HG02852 (cell line): ENCODE measurements around the gene RAB3D.

Source experiments
- ATAC-seq: cut with Tn5 transposase; IDR thresholded peaks from one replicate; pipeline ENCODE4 v1.9.1; 2021; ENCODE audit warnings: mild to moderate bottlenecking, moderate library complexity; ENCODE audit not compliant: unreplicated experiment

RAB3D gene

DNA sequence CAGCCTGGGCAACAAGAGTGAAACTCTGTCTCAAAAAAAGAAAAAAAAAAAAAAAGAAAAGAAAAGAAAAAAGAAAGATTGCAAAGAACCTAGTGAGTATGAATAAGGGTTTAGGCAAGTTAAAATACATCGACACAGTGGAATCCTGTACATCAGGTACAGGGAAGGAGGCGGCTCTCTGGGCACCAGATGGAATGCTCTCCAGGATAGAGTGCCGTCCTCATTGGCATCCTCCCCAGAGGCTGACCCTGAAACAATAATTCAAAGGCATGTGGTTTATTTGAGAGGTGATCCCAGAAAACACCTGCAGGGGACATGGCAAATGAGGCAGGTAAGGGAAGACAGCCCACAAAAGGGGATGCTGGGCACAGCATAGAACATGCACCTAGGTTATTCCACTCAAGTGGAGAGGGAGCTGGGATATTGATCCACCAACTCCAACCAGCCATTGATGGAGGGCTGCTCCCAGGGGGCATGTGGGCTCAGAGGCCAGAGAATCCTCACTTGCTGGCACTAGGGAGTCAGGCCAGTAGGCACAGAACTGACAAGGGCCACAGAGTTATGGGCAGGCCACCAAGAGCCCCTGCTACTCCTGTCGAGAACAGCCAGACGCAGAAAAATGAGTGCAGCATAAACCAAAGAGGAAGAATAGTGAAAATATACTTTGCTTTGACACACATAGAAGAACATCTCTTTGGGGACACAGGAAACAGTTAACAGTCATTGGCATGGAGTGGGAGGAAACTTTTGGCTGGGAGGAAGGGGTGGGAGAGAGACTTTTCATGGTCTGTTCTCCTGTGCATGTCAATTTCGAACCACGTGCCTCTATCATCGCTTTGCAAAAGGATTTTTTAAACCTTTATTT, 39.3 kb downstream of the RAB3D start:
- no peak for ATAC-seq

- ATAC-seq: no peak
Measured at GRCh38 chr19:11296264-11296663, 43.2 kb downstream of the RAB3D start.

DNA sequence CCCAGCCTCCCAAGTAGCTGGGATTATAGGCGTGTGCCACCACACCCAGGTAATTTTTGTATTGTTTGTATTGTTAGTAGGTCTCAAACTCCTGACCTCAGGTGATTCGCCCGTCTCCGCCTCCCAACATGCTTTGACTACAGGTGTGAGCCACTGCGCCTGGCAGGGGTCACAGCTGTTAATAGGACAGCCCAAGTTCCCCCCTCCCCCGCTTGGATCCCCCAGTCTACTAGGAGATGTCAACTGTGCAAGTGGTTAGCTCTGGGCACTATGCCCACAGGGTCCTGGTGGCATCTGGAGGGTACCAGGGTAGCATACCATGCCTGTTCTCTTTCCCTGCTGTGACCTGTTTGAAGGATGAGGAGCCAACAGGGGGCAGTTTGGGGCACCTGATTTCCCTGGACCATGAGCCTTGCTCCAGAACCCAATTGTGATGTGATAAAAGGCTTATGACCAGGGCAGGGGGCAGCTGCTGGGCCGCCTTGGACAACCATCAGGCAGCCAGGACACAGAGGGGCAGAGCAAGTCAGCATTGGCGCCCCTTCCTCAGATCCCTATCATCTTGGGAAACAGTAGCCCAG, 43.7 kb downstream of the RAB3D start, which contains the start of gene TSPAN16:
TSS of gene TSPAN16 (plus strand) at position 496 of the 581 bp plus-strand sequence. CDS start 138 bp downstream, outside the sequence.
- ATAC-seq: no peak

GRCh38 chr19:11295180-11295579, 44.3 kb downstream of the RAB3D start:
- no peak for ATAC-seq

GRCh38 chr19:11293433-11294389, 45.7 kb downstream of the RAB3D start:
- ATAC-seq: no peak

DNA sequence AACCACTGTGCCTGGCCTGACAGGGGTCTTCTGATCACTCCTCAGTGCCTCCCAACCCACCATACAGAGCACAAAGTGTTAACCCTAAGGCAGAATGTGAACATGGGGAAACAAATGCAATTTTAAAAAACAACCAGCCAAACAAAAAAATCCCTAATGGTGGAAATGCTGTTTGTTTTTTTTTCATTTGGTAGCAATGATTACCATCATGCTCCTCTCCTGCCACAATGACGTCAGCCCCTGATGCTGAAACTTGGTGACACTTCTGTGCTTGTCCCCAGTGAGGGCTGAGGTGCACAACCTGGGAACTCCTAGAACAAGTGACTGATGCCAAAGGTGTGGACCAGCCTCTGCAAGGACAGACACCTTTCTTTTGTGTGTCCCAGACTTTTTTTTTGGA, 47.5 kb downstream of the RAB3D start:
- no peak for ATAC-seq

DNA sequence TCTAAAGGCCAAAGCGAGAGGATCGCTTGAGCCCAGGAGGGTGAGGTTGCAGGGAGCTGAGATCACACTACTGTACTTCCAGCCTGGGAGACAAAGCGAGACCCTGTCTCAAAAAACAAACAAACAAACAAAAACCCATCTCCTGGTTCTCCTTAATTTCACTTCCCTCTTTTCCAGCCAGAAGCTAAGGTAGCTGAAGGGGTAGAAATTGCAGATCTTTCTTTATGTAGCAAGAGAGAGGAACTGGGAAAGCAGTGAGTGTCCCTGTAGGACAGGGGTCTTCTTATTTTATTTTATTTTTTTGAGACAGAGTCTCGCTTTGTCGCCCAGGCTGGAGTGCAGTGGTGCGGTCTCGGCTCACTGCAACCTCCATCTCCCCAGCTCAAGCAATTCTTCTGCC, 48.0 kb downstream of the RAB3D start:
- ATAC-seq: no peak

DNA sequence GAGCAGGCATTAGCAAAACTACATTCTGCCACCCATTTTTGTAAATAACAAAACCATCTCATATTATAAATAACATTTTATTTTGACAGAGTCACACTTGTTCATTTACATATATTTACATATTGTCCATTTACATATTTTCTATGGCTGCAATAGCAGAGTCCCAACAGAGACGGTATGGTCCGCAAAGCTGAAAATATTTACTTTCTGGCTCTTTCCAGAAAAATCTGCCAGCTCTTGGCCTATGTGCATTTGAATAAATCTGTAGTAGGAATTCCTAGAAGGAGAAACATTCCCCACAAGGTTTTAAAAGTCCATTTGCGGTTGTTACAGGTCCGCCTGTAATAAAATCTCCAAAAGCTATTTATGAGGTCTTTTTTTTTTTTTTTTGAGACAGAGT, 49.2 kb downstream of the RAB3D start:
- no peak for ATAC-seq

DNA sequence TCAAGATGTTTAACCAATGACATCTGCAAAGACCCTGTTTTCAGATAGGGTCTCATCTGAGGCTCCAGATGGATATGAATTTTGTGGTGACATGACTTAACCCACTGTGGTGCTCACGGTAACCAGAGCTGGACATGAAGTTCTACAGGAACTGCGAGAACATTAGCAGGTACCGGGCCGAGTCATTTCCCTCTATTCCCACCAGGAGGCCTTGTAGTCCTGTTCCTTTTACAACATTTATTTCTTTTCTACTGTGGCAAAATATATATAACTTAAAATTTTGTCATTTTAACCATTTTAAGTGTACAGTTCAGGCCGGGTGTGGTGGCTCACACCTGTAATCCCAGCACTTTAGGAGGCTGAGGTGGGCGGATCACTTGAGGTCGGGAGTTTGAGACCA, 51.1 kb downstream of the RAB3D start:
- no peak for ATAC-seq

DNA sequence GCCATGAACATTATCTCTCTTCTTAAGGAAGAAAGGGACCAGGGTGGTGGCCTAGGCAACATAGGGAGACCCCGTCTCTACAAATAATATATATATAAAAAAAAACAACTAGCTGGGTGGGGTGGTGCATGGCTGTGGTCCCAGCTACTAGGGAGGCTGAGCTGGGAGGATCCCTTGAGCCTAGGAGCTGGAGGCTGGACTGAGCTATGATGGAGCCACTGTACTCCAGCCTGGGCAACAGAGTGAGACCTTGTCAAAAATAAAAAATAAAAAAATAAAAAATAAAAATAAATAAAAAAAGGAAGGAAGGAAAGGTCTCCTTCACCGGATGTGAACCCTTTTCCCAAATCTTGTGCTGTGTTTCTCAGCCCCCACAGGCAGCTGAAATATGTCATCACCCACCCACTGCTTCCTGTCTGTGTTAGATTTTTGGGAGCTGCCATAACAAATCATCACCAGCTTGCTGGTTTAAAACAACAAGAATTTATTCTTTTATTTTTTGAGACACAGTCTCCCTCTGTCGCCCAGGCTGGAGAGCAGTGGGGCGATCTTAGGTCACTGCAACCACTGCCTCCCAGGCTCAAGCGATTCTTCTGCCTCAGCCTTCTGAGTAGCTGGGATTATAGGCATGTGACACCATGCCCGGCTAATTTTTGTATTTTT, 53.0 kb downstream of the RAB3D start:
- ATAC-seq: no peak

- ATAC-seq: no peak
Measured at GRCh38 chr19:11284515-11284914, 54.9 kb downstream of the RAB3D start.

- no peak for ATAC-seq
Measured at GRCh38 chr19:11281356-11282049, 58.0 kb downstream of the RAB3D start.

GRCh38 chr19:11279505-11280236, 59.8 kb downstream of the RAB3D start:
- ATAC-seq: no peak

DNA sequence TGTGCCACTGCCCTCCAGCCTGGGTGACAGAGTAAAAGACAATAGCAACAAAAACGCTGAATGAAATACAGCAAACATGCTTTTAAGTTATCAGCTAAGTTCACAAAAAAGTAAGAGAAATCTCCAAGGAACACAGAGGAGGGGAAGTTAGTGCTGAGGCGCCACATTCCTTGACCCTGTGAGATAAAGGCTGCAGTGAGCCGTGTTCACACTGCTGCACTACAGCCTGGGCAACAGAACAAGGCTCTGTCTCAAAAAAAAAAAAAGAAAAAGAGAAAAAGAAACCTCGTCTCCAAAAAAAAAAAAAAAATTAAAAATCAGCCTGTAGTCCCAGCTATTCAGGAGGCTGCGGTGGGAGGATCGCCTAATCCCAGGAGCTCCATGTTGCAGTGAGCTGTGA, 60.8 kb downstream of the RAB3D start:
- ATAC-seq: no peak

DNA sequence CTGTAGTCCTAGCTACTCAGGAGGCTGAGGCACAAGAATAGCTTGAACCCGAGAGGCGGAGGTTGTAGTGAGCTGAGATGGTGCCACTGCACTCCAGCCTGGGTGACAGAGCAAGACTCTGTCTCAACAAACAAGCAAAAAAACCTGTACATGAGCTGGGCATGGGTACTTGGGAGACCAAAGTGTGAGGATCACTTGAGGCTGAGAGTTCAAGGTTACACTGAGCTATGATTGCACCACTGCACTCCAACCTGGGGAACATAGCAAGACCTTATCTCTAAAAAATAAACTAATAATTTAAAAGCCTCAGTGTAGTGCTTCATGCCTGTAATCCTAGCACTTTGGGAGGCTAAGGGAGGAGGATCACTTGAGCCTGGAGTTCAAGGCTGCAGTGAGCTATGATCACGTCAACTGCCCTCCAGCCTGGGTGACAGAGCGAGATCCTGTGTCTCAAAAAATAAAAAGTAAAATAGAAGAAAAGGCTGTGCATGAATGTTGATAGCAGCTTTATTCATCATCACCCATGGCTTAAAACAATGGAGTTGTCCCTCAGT, 64.8 kb downstream of the RAB3D start:
- no peak for ATAC-seq

- no peak for ATAC-seq
Measured at GRCh38 chr19:11273989-11274388, 65.5 kb downstream of the RAB3D start.

DNA sequence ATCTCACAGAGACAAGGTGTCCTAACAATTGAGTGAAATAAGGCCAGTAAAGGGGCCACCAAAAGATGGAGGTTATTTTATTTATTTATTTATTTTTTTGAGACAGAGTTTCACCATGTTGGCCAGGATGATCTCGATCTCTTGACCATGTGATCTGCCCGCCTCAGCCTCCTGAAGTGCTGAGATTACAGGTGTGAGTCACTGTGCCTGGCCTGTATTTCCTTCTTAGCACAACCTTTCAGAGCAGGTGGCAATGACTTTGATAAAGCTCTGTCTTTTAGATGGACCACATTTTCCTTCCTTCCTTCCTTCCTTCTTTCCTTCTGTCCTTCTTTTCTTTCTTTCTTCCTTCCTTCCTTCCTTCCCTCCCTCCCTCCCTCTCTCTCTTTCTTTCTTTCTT, 66.2 kb downstream of the RAB3D start:
- no peak for ATAC-seq
